Skin of body (tissue), 2 donors: ENCODE data around the gene CCDC81. TPM values are rescaled to one million over a fixed set of nuclear protein-coding genes. Genes with fewer than 3 reads are reported as not detected.

Experiments used
- DNase-seq: peaks from one replicate; lab custom pipeline; 2025; lab: John Stamatoyannopoulos, UW
- total RNA-seq: library from RNA; depleted of rRNA; stranded (reverse); fragments of >200 nt; gene quantifications from one replicate; pipeline ENCODE4 v1.2.3, GENCODE V29; 2014

The CCDC81 gene
- total RNA-seq, 1 donor from 2014 or later: 2.3 TPM

DNA sequence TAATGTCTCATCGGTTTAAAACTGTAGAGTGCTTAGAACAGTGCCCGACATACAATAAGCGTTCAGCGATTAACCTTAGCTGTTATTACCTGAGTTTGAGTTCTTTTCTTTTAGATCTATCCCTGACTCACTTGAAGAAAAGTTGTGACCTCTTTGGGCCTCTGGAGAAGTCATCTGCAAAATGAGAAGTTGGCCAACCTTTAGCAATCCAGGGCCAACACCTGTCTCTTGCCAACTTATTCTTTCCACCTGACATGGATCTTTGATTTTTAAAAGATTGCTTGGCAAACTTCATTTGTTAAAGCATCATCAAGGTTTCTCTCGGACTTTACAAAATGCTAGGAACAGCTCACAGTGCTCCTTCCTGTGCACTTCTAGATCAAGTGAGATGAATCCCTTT is 89.3 kb downstream of the CCDC81 start:
- DNase-seq: no peak

DNA sequence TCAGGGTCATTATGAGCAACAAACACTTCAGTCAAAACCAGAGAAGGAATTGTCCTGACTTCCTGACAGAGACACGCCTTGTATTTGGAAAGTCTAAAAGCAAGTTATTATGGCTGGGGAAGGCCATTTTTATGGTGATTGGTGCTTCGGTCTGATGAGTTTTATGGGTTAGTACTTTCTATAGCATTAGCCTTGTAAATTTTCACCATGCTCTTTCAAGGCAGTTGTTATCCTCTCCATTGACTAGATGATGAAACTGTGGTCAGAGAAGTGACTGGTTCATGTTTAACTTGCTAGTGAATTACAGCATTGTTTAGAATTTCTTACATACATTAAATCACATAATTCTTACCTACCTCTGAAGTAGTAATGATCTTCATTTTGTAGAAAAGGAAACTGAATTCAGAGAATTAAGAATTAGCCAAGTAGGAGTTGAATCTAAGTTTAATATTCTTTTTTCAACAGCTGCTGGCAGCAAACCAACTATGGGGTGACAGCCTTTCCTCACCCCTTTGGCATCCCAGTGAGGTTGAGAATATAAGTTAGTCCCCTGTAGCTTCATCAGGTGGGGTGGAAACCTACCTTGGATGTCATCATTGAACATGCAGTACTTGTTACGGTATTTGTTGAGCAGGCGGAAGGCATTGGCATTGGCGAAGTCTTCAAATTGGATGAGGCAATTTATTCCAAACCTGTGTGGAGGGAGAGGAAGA is 90.0 kb downstream of the CCDC81 start:
- no peak for DNase-seq

DNA sequence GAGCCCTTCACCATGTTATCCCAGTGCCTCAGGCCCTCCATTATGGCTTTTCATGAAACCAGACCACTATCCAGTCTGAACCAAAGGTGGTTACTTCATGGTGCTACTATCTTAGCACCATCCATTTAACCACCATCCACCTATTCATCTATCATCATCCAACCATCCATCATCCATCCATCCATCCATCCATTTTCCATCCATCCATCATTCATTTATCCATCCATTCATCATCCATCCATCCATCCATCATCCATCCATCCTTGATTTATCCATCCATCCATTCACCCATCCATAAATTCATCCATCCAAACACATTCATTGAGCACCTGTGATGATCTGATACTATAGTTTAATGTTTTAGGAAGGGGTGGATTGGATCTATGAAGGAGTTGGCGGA is 93.5 kb downstream of the CCDC81 start:
- DNase-seq: no peak

DNA sequence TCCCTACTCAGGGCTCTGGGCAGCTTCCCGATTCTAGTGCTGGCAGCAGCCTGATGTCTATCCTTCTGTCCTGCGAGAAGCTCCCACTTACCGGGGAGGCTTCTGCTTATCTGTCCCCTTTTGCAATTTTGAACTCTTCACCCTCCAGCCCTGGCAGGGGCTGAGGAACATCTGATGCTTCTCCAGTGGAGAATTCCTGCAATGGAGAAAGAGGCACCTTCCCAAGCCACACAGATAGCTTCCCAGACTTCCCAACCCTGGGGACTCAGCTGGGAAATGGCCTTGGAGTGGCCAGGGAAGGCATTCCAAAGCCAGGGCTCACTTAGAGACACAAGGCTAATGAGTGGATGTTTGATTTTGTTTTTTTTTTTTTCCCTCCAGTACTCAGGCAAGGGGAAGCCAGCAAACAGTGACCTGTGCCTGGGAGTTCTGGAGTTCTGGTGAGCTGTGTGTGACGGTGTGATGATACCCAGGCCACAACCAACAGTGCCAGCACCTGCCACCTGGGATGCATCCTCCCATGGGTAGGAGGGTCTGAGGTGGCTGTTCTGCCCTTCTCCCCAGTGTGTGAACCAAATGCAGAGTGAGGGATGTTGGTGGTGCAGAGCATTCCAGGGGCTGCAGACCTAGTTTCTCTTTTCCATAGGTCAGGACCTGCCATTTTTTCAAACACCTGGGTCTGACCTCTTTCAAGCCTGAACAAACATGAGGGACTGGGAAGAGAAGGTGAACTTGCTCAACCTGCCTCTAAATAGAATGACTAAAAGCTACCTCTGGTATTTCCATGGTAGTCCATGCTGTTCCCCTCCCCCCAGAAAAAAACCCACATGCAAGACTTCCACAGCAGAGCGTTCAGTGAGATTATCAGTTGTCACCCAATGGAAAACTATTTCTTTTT is 95.1 kb downstream of the CCDC81 start:
- no peak for DNase-seq

Other genes starting within 250 kb of the CCDC81 start
- 25.4 TPM for gene EED, start 130.1 kb upstream of the CCDC81 start, total RNA-seq
- 28.6 TPM for gene HIKESHI, start 72.6 kb upstream of the CCDC81 start, total RNA-seq